H1 (cell line): ENCODE results near the gene GPANK1. TPM values are rescaled to one million over a fixed set of nuclear protein-coding genes. Genes with fewer than 3 reads are reported as not detected.

Experiments used
- CTCF ChIA-PET: fragments of 300-600 bp; sonication (Branson Sonifier 250); formaldehyde crosslinking; loops from one replicate; lab custom pipeline; 2021; ENCODE audit not compliant: partially characterized antibody; lab: Charles Lee
- POLR2A ChIA-PET: fragments of 300-600 bp; sonication (Branson Sonifier 250); formaldehyde crosslinking; loops from one replicate; lab custom pipeline; 2021; ENCODE audit warnings: inconsistent platforms; ENCODE audit not compliant: partially characterized antibody; lab: Charles Lee
- DNase-seq, 2 experiments: peaks; one replicate each; pipeline versions ENCODE4 v3.0.0 to v3.0.0-alpha.2; 2010 to 2022; ENCODE audit warnings: low spot score in 2 of 2, low read depth in 1 of 2, mixed read lengths in 1 of 2
- FAIRE-seq: peaks from 2 replicates; lab custom pipeline; 2011; peaks lifted over from hg19 to GRCh38; lab: Jason Lieb, UNC
- H2AFZ ChIP-seq: 2 replicates; pipeline ENCODE4 v1.8.1; 2012; ENCODE audit warnings: low read length, inconsistent platforms
- H2AK5ac ChIP-seq: 2 replicates; pipeline ENCODE4 v1.6.1; 2013; ENCODE audit warnings: low read depth, low read length
- H2BK120ac ChIP-seq: replicated peaks from 2 replicates; pipeline ENCODE3; 2013; ENCODE audit warnings: low read depth, low read length, inconsistent platforms
- H2BK12ac ChIP-seq: 2 replicates; pipeline ENCODE4 v1.6.1; 2013; ENCODE audit warnings: low read depth, low read length
- H2BK15ac ChIP-seq: 2 replicates; pipeline ENCODE4 v1.6.1; 2013; ENCODE audit warnings: low read length
- H2BK20ac ChIP-seq: 2 replicates; pipeline ENCODE4 v1.6.1; 2013; ENCODE audit warnings: low read length
- H2BK5ac ChIP-seq: 2 replicates; pipeline ENCODE4 v1.6.1; 2013; ENCODE audit warnings: low read depth, low read length
- H3K14ac ChIP-seq: 2 replicates; pipeline ENCODE4 v1.6.1; 2013; ENCODE audit warnings: inconsistent platforms; ENCODE audit not compliant: insufficient read length
- H3K18ac ChIP-seq: 2 replicates; pipeline ENCODE4 v1.6.1; 2013; ENCODE audit warnings: low read length; ENCODE audit errors: extremely low read depth
- H3K23ac ChIP-seq: 2 replicates; pipeline ENCODE4 v1.6.1; 2013; ENCODE audit warnings: inconsistent platforms; ENCODE audit not compliant: insufficient read length
- H3K23me2 ChIP-seq: 2 replicates; pipeline ENCODE4 v1.6.1; 2013; ENCODE audit warnings: low read depth, low read length
- H3K27ac ChIP-seq: 2 replicates; pipeline ENCODE4 v1.6.1; 2011; ENCODE audit warnings: low read depth, low read length, inconsistent platforms
- H3K27me3 ChIP-seq, 4 experiments: replicated peaks in 1 of 4; 1 replicate in 1 of 4; 2 replicates in 3 of 4; pipeline versions ENCODE4 v1.6.1 to v1.8.1; 2011 to 2013; ENCODE audit warnings: low read length in 3 of 4, mild to moderate bottlenecking in 3 of 4, inconsistent platforms in 2 of 4, mixed read lengths in 2 of 4, moderate library complexity in 1 of 4; ENCODE audit not compliant: control insufficient read depth in 3 of 4, insufficient read depth in 3 of 4; ENCODE audit errors: extremely low read depth in 1 of 4
- H3K36me3 ChIP-seq, 4 experiments: 2 replicates each; pipeline versions ENCODE4 v1.6.1 to v1.8.1; 2011 to 2013; ENCODE audit warnings: mild to moderate bottlenecking in 4 of 4, low read length in 3 of 4, moderate library complexity in 2 of 4, control low read depth in 1 of 4, inconsistent platforms in 1 of 4; ENCODE audit not compliant: insufficient read depth in 4 of 4, control insufficient read depth in 2 of 4
- H3K4ac ChIP-seq: replicated peaks from 2 replicates; pipeline ENCODE3; 2013; ENCODE audit warnings: low read length, low read depth, mixed read lengths, inconsistent platforms; ENCODE audit not compliant: insufficient read length
- H3K4me1 ChIP-seq, 4 experiments: replicated peaks in 1 of 4; 1 replicate in 1 of 4; 2 replicates in 3 of 4; pipeline versions ENCODE4 v1.6.1 to v1.8.1; 2011 to 2013; ENCODE audit warnings: low read length in 3 of 4, inconsistent platforms in 2 of 4, mixed read lengths in 1 of 4; ENCODE audit not compliant: insufficient read depth in 4 of 4, control insufficient read depth in 3 of 4
- H3K4me2 ChIP-seq, 2 experiments: 2 replicates each; pipeline versions ENCODE4 v1.6.1 to v1.8.1; 2011 to 2013; ENCODE audit warnings: low read depth in 2 of 2, low read length in 2 of 2, control low read depth in 1 of 2, inconsistent platforms in 1 of 2, mild to moderate bottlenecking in 1 of 2; ENCODE audit not compliant: insufficient read depth in 1 of 2
- H3K4me3 ChIP-seq, 4 experiments: fragments of 200-600, 300-600 bp in 1 of 4; sonication (generic), shearing (Covaris generic), sonication (Bioruptor Twin) in 1 of 4; 2 replicates each; pipeline versions ENCODE4 v1.5.1 to v1.8.1; 2011 to 2016; ENCODE audit warnings: low read length in 4 of 4, low read depth in 3 of 4, control low read depth in 2 of 4, inconsistent platforms in 2 of 4, mild to moderate bottlenecking in 2 of 4, mixed read lengths in 1 of 4, moderate library complexity in 1 of 4; ENCODE audit not compliant: insufficient read depth in 2 of 4; ENCODE audit errors: extremely low read depth in 1 of 4
- H3K56ac ChIP-seq: replicated peaks from 2 replicates; pipeline ENCODE3; 2013; ENCODE audit warnings: low read depth, mild to moderate bottlenecking, mixed read lengths, low read length, inconsistent platforms; ENCODE audit not compliant: insufficient read length
- H3K79me1 ChIP-seq: 2 replicates; pipeline ENCODE4 v1.6.1; 2013; ENCODE audit warnings: low read depth, low read length, control low read depth
- H3K79me2 ChIP-seq, 2 experiments: 2 replicates each; pipeline versions ENCODE4 v1.6.1 to v1.8.1; 2012 to 2013; ENCODE audit warnings: low read length in 2 of 2, mild to moderate bottlenecking in 2 of 2, inconsistent platforms in 1 of 2; ENCODE audit not compliant: insufficient read depth in 2 of 2, control insufficient read depth in 1 of 2
- H3K9ac ChIP-seq, 4 experiments: replicated peaks in 1 of 4; 1 replicate in 1 of 4; 2 replicates in 3 of 4; pipeline versions ENCODE4 v1.6.1 to v1.8.1; 2011 to 2013; ENCODE audit warnings: low read depth in 3 of 4, low read length in 3 of 4, control low read depth in 2 of 4, mild to moderate bottlenecking in 2 of 4, moderate library complexity in 2 of 4, inconsistent platforms in 1 of 4; ENCODE audit errors: extremely low read depth in 1 of 4
- H3K9me3 ChIP-seq, 2 experiments: 2 replicates each; pipeline versions ENCODE4 v1.6.1 to v1.8.1; 2012 to 2013; ENCODE audit warnings: mild to moderate bottlenecking in 2 of 2, moderate library complexity in 2 of 2, control low read depth in 1 of 2, inconsistent platforms in 1 of 2, low read depth in 1 of 2, low read length in 1 of 2, mixed read lengths in 1 of 2; ENCODE audit not compliant: insufficient read depth in 2 of 2
- H4K20me1 ChIP-seq, 2 experiments: replicated peaks in 1 of 2; 2 replicates each; pipeline versions ENCODE3 to v1.8.1; 2011 to 2013; ENCODE audit warnings: inconsistent platforms in 2 of 2, low read length in 2 of 2, mild to moderate bottlenecking in 1 of 2; ENCODE audit not compliant: insufficient read depth in 2 of 2, control insufficient read depth in 1 of 2
- H4K5ac ChIP-seq: 2 replicates; pipeline ENCODE4 v1.6.1; 2013; ENCODE audit warnings: low read length, low read depth, mixed read lengths, inconsistent platforms; ENCODE audit not compliant: insufficient read length
- H4K8ac ChIP-seq: 2 replicates; pipeline ENCODE4 v1.8.0; 2013; ENCODE audit warnings: mild to moderate bottlenecking, moderate library complexity, low read length, inconsistent platforms; ENCODE audit not compliant: insufficient read depth; ENCODE audit errors: extremely low read depth
- H4K91ac ChIP-seq: replicated peaks from 2 replicates; pipeline ENCODE3; 2013; ENCODE audit warnings: low read length, mixed read lengths, inconsistent platforms; ENCODE audit not compliant: insufficient read length
- KDM5A ChIP-seq: fragments of 200-600 bp; IDR thresholded peaks from 2 replicates; pipeline ENCODE4 v1.7.1; 2012; ENCODE audit warnings: mild to moderate bottlenecking, low read length, inconsistent platforms, mixed read lengths
- RAD21 ChIP-seq, 2 experiments: IDR thresholded peaks in 1 of 2; conservative IDR thresholded peaks in 1 of 2; 2 replicates each; pipeline ENCODE4 v1.6.1; 2011; ENCODE audit warnings: low read depth in 2 of 2, low read length in 2 of 2, improper control_type of control experiment in 1 of 2, inconsistent platforms in 1 of 2, mild to moderate bottlenecking in 1 of 2, moderate library complexity in 1 of 2
- RBBP5 ChIP-seq: IDR thresholded peaks from 2 replicates; pipeline ENCODE4 v1.7.1; 2012; ENCODE audit warnings: low read depth, mild to moderate bottlenecking, inconsistent platforms, low read length, moderate library complexity, borderline replicate concordance
- RFX5 ChIP-seq: IDR thresholded peaks from 2 replicates; pipeline ENCODE4 v1.6.1; 2011; ENCODE audit warnings: low read depth, low read length, improper control_type of control experiment, borderline replicate concordance
- WGBS, 2 experiments: shearing (Covaris generic) in 1 of 2; methylation state at CpG; one replicate each; pipeline versions ENCODE4 v1.1.6 to v1.1.7; 2013 to 2015; ENCODE audit warnings: low lambda C conversion rate in 2 of 2, mixed read lengths in 2 of 2, inconsistent platforms in 1 of 2, low coverage in 1 of 2, missing lambda C conversion rate in 1 of 2; ENCODE audit not compliant: insufficient replicate concordance in 2 of 2, insufficient coverage in 1 of 2, insufficient read length in 1 of 2; ENCODE audit errors: extremely low coverage in 1 of 2, missing lambda C conversion rate in 1 of 2; 5-methylcytosine and 5-hydroxymethylcytosine counted together
- polyA plus RNA-seq, 7 experiments: library from polyadenylated mRNA; depleted of rRNA in 3 of 7; stranded (reverse) in 5 of 7; unstranded in 2 of 7; fragments of >200 nt in 5 of 7; fragments of 200-250 nt in 2 of 7; gene quantifications; 1 replicate in 5 of 7; 2 replicates in 1 of 7; 4 replicates in 1 of 7; pipeline versions ENCODE4 v1.2.1 to v1.2.3, GENCODE V29; 2011 to 2013; ENCODE audit warnings: missing spikeins in 2 of 7, mixed read lengths in 2 of 7
- total RNA-seq: library from RNA; stranded (reverse); fragmentation: NEBNext Ultra II Directional; extraction: Animal tissue kit (Norgen Biotek cat#: 25700); gene quantifications from 2 replicates; pipeline ENCODE4 v1.2.1, GENCODE V29; 2021

The GPANK1 gene
- total and polyA plus RNA-seq, 2 of the 8 experiments (the other 6 are each of a cell fraction or from before 2014, with no cell fraction given): 24.5 to 30.2 TPM

- Histone ChIP-seq H2BK5ac (no peak overlapping the region), H3K56ac (no peak overlapping the region), H3K4me3 (no peak overlapping the region), H3K23me2 (no peaks in the 10 kb centered on the region), H3K27me3 (no peaks in the 10 kb centered on the region), H3K79me2 (no peaks in the 10 kb centered on the region; a peak in 1 of 4 replicates), H2AFZ (no peak overlapping the region), H4K91ac (no peak overlapping the region), H4K20me1 (peaks cover 16 to 22% of the 10 kb centered on the region in 2 experiments), H3K9ac (no peak overlapping the region), H4K5ac (no peak overlapping the region), H3K36me3 (peaks cover 70 to 98% (median 91%) of the 10 kb centered on the region in 4 experiments), H2AK5ac (no peak overlapping the region), H3K4me2 (no peak overlapping the region), H2BK12ac (no peak overlapping the region), H3K79me1 (peaks cover 9% of the 10 kb centered on the region; the same call in 1 of the 2 replicates), H2BK120ac (no peak overlapping the region), H3K14ac (no peak overlapping the region), H3K9me3 (no peaks in the 10 kb centered on the region), H3K27ac (no peak overlapping the region)
- CTCF ChIA-PET: interaction anchor here (1.8 to 3.0 kb wide), 2 partner anchors 11 to 18 kb away, joined by 10 to 11 read pairs; partner anchors contain the start of gene BAG6
- POLR2A ChIA-PET: interaction anchor here (0.8 to 34.9 kb wide), 4 partner anchors 8 to 98 kb away, joined by 3 to 883 read pairs (median 376); partner anchors contain the start of genes APOM, BAG6, C6orf47 and CSNK2B
- DNase-seq: no peak
- TF ChIP-seq KDM5A (no peak), RAD21 (IDR thresholded peaks at IDR 0.05 in 1 of 2, conservative IDR thresholded peaks at IDR 0.05 in 1 of 2; ENCODE audit: low read depth in 2 of 2, low read length in 2 of 2) (no peak), RBBP5 (no peak), RFX5 (no peak)
- TF ChIP-seq, all 59 proteins: peak for 0
- WGBS, 2 experiments: 91% methylated on average over 7 of the region's 7 CpGs; no CpG with 5 or more reads in 1 of the 2 experiments
- FAIRE-seq: no peak
- H3K23ac ChIP-seq: no peak overlapping the region
- no peaks in the 10 kb centered on the region for H3K4me1 ChIP-seq
- no peak overlapping the region for H2BK20ac ChIP-seq
- H3K4ac ChIP-seq: no peak overlapping the region
- no peak overlapping the region for H2BK15ac ChIP-seq
- H3K18ac ChIP-seq: no peak overlapping the region
- H4K8ac ChIP-seq: peak overlapping the region; percentile 26; the same call in 1 of the 2 replicates
Measured at GRCh38 chr6:31633447-31633846, 31.4 kb downstream of the GPANK1 start.
